GM13976 (cell line): Measurements from ENCODE around the gene MYO5B.

Source experiments
- DNase-seq: peaks from one replicate; pipeline ENCODE4 v3.0.0; 2012; ENCODE audit warnings: low spot score
- CTCF ChIP-seq: IDR thresholded peaks from 2 replicates; pipeline ENCODE4 v1.5.1; 2012; ENCODE audit warnings: borderline replicate concordance, mild to moderate bottlenecking; ENCODE audit not compliant: insufficient read depth; ENCODE audit errors: extremely low read depth, missing control alignments, control extremely low read depth
- in situ Hi-C: fragments of 300-500 bp; cut with MboI; formaldehyde crosslinking; loops from one replicate; pipeline ENCODE4 v1.12.0; 2022; ENCODE audit warnings: low sequenced_read_pairs, mixed read lengths, inconsistent platforms; ENCODE audit not compliant: unreplicated experiment

Gene MYO5B

DNA sequence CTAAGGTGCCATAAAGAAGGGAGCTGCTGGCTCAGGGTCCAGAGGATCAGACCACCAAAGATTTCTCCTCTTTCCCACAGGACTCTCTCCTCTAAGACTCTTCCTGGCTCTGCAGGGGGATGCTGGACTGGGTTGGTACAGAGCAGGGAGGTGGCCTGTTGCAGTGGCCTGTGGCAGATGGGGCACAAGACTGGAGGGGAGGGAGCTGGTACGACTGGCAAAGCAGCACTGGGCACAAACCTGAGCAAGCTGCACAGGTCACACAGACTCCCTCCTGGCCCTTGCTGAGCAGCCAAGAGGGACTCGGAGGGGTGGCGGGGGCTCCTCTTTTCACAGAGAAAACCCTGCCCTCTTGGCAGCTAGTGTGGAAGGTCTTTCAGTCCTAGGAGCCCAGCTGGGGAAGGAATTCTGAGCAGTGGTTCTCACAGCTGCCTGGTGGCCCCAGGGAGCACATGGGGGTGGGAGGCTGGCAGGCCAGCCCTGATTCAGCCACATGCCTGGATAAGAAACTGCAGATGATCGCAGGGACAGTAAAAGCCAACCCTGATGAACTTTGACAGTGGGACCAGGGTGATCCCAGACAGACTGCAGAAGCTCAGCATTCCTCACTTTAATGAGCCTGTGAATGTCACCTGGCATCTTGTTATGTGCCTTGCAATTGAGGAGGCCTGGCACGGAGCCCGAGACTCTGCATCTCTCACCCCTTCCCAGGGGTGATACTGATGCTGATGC, 349.2 kb downstream of the MYO5B start:
- in situ Hi-C loops, result no loop called here
- TF ChIP-seq CTCF, result no peak
- DNase-seq, result peak; percentile 10

DNA sequence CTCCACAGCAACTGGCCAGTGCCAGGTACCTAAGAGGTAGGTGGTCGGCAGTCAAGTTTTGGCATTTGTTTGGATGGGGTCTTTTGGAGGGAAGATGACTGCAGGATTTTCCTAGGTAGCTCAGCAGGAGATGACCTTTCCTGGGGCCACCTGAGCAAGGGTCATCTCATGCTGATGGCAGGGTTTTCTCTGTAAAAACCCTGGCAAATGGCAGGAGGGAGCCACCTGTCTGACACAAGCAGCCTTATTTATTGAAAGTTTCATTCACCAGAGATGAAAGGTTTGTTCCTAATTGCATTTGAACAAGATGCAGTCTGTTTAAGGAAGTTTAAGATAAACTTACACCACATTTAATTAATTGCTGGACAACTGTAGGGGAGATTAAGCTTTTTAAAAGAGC, 350.0 kb downstream of the MYO5B start:
- TF ChIP-seq CTCF, result no peak
- no peak for DNase-seq
- in situ Hi-C loops, result no loop called here

GRCh38 chr18:49843778-49844625, 350.9 kb downstream of the MYO5B start:
- no peak for TF ChIP-seq CTCF
- DNase-seq, result no peak
- in situ Hi-C loops, result no loop called here

GRCh38 chr18:49843131-49843530, 351.8 kb downstream of the MYO5B start:
- DNase-seq, result peak; percentile 8
- in situ Hi-C loops, result no loop called here
- TF ChIP-seq CTCF, result no peak

- peak; percentile 7 for DNase-seq
- in situ Hi-C loops, result no loop called here
- no peak for TF ChIP-seq CTCF
These were observed 352.3 kb downstream of the MYO5B start for GRCh38 chr18:49842656-49843055.

- TF ChIP-seq CTCF, result no peak
- no peak for DNase-seq
- in situ Hi-C loops, result no loop called here
These were observed 353.4 kb downstream of the MYO5B start for GRCh38 chr18:49841236-49842217.
